HCT116 (cell line): Measurements from ENCODE around the gene FSIP1. TPM values are rescaled to one million over a fixed set of nuclear protein-coding genes. Genes with fewer than 3 reads are reported as not detected.

Experiments
- ATAC-seq: fragments of 200-7000 bp; cut with Tn5 transposase; 2 replicates; pipeline ENCODE4 v1.9.1; 2020; ENCODE audit warnings: mild to moderate bottlenecking, moderate library complexity
- BruUV-seq: library from RNA; stranded (reverse); fragments of 400-500 nt; replicated peaks from 2 replicates; lab custom pipeline; 2021; lab: Mats Ljungman, UMichigan
- CTCF ChIA-PET: fragments of 300-600 bp; sonication (Branson Sonifier 250); formaldehyde crosslinking; loops from one replicate; lab custom pipeline; 2021; ENCODE audit warnings: antibody characterized with exemption; lab: Charles Lee
- POLR2A ChIA-PET: fragments of 300-600, 350-600 bp; sonication (Branson Sonifier 250); formaldehyde crosslinking; loops from one replicate; lab custom pipeline; 2021; ENCODE audit warnings: antibody characterized with exemption; lab: Charles Lee
- RAD21 ChIA-PET, 2 experiments: fragments of 300-600 bp; sonication (Branson Sonifier 250); formaldehyde crosslinking; loops; one replicate each; lab custom pipeline; 2023; ENCODE audit warnings: low total read pairs in 2 of 2; ENCODE audit not compliant: uncharacterized antibody in 2 of 2, unreplicated experiment in 2 of 2, low non-redundant PET in 1 of 2; lab: Charles Lee
- DNase-seq: peaks from one replicate; pipeline ENCODE4 v3.0.0-alpha.2; 2010; ENCODE audit warnings: low read depth, low spot score
- H2AFZ ChIP-seq: fragments of 200-600 bp; shearing (Covaris generic), sonication (generic); 2 replicates; pipeline ENCODE4 v1.6.1; 2017; ENCODE audit warnings: low read depth, mixed run types, mixed read lengths, antibody characterized with exemption, low read length; ENCODE audit not compliant: poor library complexity, severe bottlenecking
- H3K27ac ChIP-seq: 2 replicates; pipeline ENCODE4 v1.5.1; 2012; ENCODE audit warnings: low read depth, low read length
- H3K27me3 ChIP-seq: fragments of 200-600 bp; sonication (generic); 2 replicates; pipeline ENCODE4 v1.6.1; 2016; ENCODE audit warnings: mixed run types, low read length, mixed read lengths; ENCODE audit not compliant: insufficient read depth
- H3K36me3 ChIP-seq, 2 experiments: fragments of 200-500 bp in 1 of 2; fragments of 200-600 bp in 1 of 2; sonication (Bioruptor generic) in 1 of 2; sonication (generic) in 1 of 2; 2 replicates each; pipeline versions ENCODE4 v1.5.1 to v1.6.1; 2014 to 2016; ENCODE audit warnings: low read length in 2 of 2, inconsistent platforms in 1 of 2, mixed read lengths in 1 of 2, mixed run types in 1 of 2; ENCODE audit not compliant: insufficient read depth in 2 of 2, control insufficient read depth in 1 of 2
- H3K4me1 ChIP-seq, 2 experiments: fragments of 200-600 bp in 1 of 2; sonication (generic) in 1 of 2; 2 replicates each; pipeline versions ENCODE4 v1.5.1 to v1.6.1; 2012 to 2017; ENCODE audit warnings: low read length in 2 of 2, inconsistent platforms in 1 of 2, mild to moderate bottlenecking in 1 of 2, mixed read lengths in 1 of 2, mixed run types in 1 of 2, moderate library complexity in 1 of 2; ENCODE audit not compliant: insufficient read depth in 2 of 2, control insufficient read depth in 1 of 2
- H3K4me2 ChIP-seq: fragments of 200-600 bp; sonication (generic); 2 replicates; pipeline ENCODE4 v1.6.1; 2017; ENCODE audit warnings: mixed run types, low read length, mixed read lengths
- H3K4me3 ChIP-seq, 2 experiments: fragments of 200-600 bp in 1 of 2; sonication (generic) in 1 of 2; replicated peaks in 1 of 2; 2 replicates each; pipeline ENCODE4 v1.5.1; 2011 to 2016; ENCODE audit warnings: low read length in 2 of 2, control low read depth in 1 of 2, low read depth in 1 of 2, mild to moderate bottlenecking in 1 of 2, mixed read lengths in 1 of 2, mixed run types in 1 of 2
- H3K79me2 ChIP-seq: fragments of 200-600 bp; sonication (generic); 2 replicates; pipeline ENCODE4 v1.6.1; 2017; ENCODE audit warnings: mild to moderate bottlenecking, mixed run types, low read length, moderate library complexity, mixed read lengths; ENCODE audit not compliant: insufficient read depth
- H3K9ac ChIP-seq: fragments of 200-600 bp; sonication (generic); 2 replicates; pipeline ENCODE4 v1.6.1; 2016; ENCODE audit warnings: low read length, mixed read lengths
- H3K9me2 ChIP-seq: fragments of 200-600 bp; sonication (generic), shearing (Covaris generic); 2 replicates; pipeline ENCODE4 v1.6.1; 2017; ENCODE audit warnings: mixed run types, mild to moderate bottlenecking, moderate library complexity; ENCODE audit not compliant: insufficient read depth
- H3K9me3 ChIP-seq, 2 experiments: fragments of 200-500 bp in 1 of 2; fragments of 200-600 bp in 1 of 2; sonication (Bioruptor generic) in 1 of 2; sonication (generic) in 1 of 2; 2 replicates each; pipeline ENCODE4 v1.6.1; 2014 to 2017; ENCODE audit warnings: low read length in 2 of 2, mixed read lengths in 2 of 2, inconsistent platforms in 1 of 2, low read depth in 1 of 2, mild to moderate bottlenecking in 1 of 2, mixed run types in 1 of 2, moderate library complexity in 1 of 2; ENCODE audit not compliant: control insufficient read depth in 1 of 2, insufficient read depth in 1 of 2
- H4K20me1 ChIP-seq: fragments of 200-600 bp; sonication (generic), shearing (Covaris generic); 2 replicates; pipeline ENCODE4 v1.6.1; 2017; ENCODE audit warnings: mixed run types, mild to moderate bottlenecking, moderate library complexity; ENCODE audit not compliant: insufficient read depth
- ATF3 ChIP-seq: IDR thresholded peaks from 2 replicates; pipeline ENCODE4 v1.6.1; 2012
- CBX3 ChIP-seq: IDR thresholded peaks from 2 replicates; pipeline ENCODE4 v1.6.1; 2012; ENCODE audit warnings: low read depth
- CEBPB ChIP-seq: IDR thresholded peaks from 2 replicates; pipeline ENCODE4 v1.6.1; 2012; ENCODE audit warnings: low read depth
- EGR1 ChIP-seq: IDR thresholded peaks from 2 replicates; pipeline ENCODE4 v1.6.1; 2012; ENCODE audit warnings: low read depth
- ELF1 ChIP-seq: IDR thresholded peaks from 2 replicates; pipeline ENCODE4 v1.6.1; 2012; ENCODE audit warnings: low read depth, borderline replicate concordance
- EZH2 ChIP-seq: fragments of 200-600 bp; sonication (generic); IDR thresholded peaks from 2 replicates; pipeline ENCODE4 v1.6.1; 2017; ENCODE audit warnings: antibody characterized with exemption, mixed run types
- EZH2phosphoT487 ChIP-seq: fragments of 200-600 bp; IDR thresholded peaks from 2 replicates; pipeline ENCODE4 v1.6.1; 2018; ENCODE audit warnings: antibody characterized with exemption, borderline replicate concordance
- FOSL1 ChIP-seq: IDR thresholded peaks from 2 replicates; pipeline ENCODE4 v1.6.1; 2012; ENCODE audit warnings: low read depth
- JUND ChIP-seq: IDR thresholded peaks from 2 replicates; pipeline ENCODE4 v1.6.1; 2012
- MAX ChIP-seq: IDR thresholded peaks from 2 replicates; pipeline ENCODE4 v1.6.1; 2012
- POLR2A ChIP-seq: IDR thresholded peaks from 2 replicates; pipeline ENCODE4 v1.7.0; 2011; ENCODE audit warnings: borderline replicate concordance; ENCODE audit not compliant: insufficient read depth, insufficient read length; ENCODE audit errors: extremely low read depth
- POLR2AphosphoS5 ChIP-seq: IDR thresholded peaks from 2 replicates; pipeline ENCODE4 v1.6.1; 2011; ENCODE audit warnings: mild to moderate bottlenecking, low read depth, low read length, moderate library complexity
- RAD21 ChIP-seq: IDR thresholded peaks from 2 replicates; pipeline ENCODE4 v1.6.1; 2012; ENCODE audit warnings: low read depth, mild to moderate bottlenecking
- REST ChIP-seq: IDR thresholded peaks from 2 replicates; pipeline ENCODE4 v1.6.1; 2012; ENCODE audit warnings: low read depth
- SIN3A ChIP-seq: IDR thresholded peaks from 2 replicates; pipeline ENCODE4 v1.6.1; 2012; ENCODE audit warnings: low read depth
- SP1 ChIP-seq: IDR thresholded peaks from 2 replicates; pipeline ENCODE4 v1.6.1; 2012; ENCODE audit warnings: low read depth
- YY1 ChIP-seq: IDR thresholded peaks from 2 replicates; pipeline ENCODE4 v1.6.1; 2011; ENCODE audit warnings: low read length, low read depth, moderate library complexity, mild to moderate bottlenecking; ENCODE audit not compliant: insufficient replicate concordance; ENCODE audit errors: extremely low read depth
- ZBTB33 ChIP-seq: IDR thresholded peaks from 2 replicates; pipeline ENCODE4 v1.6.1; 2011; ENCODE audit warnings: mild to moderate bottlenecking, low read length, moderate library complexity; ENCODE audit not compliant: insufficient replicate concordance; ENCODE audit errors: extremely low read depth
- ZFX ChIP-seq: fragments of 450-650 bp; IDR thresholded peaks from 2 replicates; pipeline ENCODE4 v1.6.1; 2017
- ZNF274 ChIP-seq: fragments of 200-500 bp; sonication (Bioruptor generic); IDR thresholded peaks from 2 replicates; pipeline ENCODE4 v1.6.1; 2014; ENCODE audit warnings: mild to moderate bottlenecking, low read depth, low read length, inconsistent platforms
- intact Hi-C: fragments of 100-400 bp; cut with micrococcal nuclease; formaldehyde crosslinking; loops from 2 replicates; pipeline ENCODE4 v1.10.0; 2022
- total RNA-seq: library from RNA; stranded (reverse); gene quantifications from one replicate; pipeline ENCODE4 v1.2.1, GENCODE V29; 2021; ENCODE audit not compliant: unreplicated experiment

FSIP1 gene
- total RNA-seq, 1 experiment from 2014 or later, result 0.42 TPM

GRCh38 chr15:39770748-39771689 lies 11.6 kb downstream of the FSIP1 start:
- no peaks in the 10 kb centered on the region for H3K9me3 ChIP-seq
- intact Hi-C loops, result no loop called here
- H3K27me3 ChIP-seq, result no peaks in the 10 kb centered on the region
- ATAC-seq, result no peak
- POLR2A ChIA-PET, result no interaction called here
- no peaks in the 10 kb centered on the region for H3K36me3 ChIP-seq
- no peaks in the 10 kb centered on the region for H3K79me2 ChIP-seq
- no TSS peak for BruUV-seq
- TF ChIP-seq EZH2phosphoT487, result no peak
- TF ChIP-seq JUND, result no peak
- TF ChIP-seq EZH2, result no peak
- TF ChIP-seq POLR2AphosphoS5, result no peak
- no peak for TF ChIP-seq REST
- no peak for TF ChIP-seq FOSL1
- TF ChIP-seq ZNF274, result no peak
- no peak for TF ChIP-seq ZBTB33
- no peak for TF ChIP-seq YY1
- no peak for TF ChIP-seq RAD21
- no peak for TF ChIP-seq ATF3
- no peak for TF ChIP-seq SIN3A
- TF ChIP-seq CEBPB, result no peak
- TF ChIP-seq ZFX, result no peak
- no peak for TF ChIP-seq CBX3
- no peak for TF ChIP-seq SP1
- TF ChIP-seq ELF1, result no peak
- TF ChIP-seq POLR2A, result no peak
- TF ChIP-seq MAX, result no peak
- no peak for TF ChIP-seq EGR1
- H3K4me3 ChIP-seq, result no peak overlapping the region
- H2AFZ ChIP-seq, result no peak overlapping the region
- H3K27ac ChIP-seq, result no peak overlapping the region
- RAD21 ChIA-PET, result no interaction called here
- DNase-seq, result no peak
- H3K4me1 ChIP-seq, result no peaks in the 10 kb centered on the region
- no peaks in the 10 kb centered on the region for H3K9me2 ChIP-seq
- no peaks in the 10 kb centered on the region for H4K20me1 ChIP-seq
- no peak overlapping the region for H3K9ac ChIP-seq
- no peak overlapping the region for H3K4me2 ChIP-seq
- CTCF ChIA-PET, result no interaction called here
